Muscle of leg (tissue), 11 donors: ENCODE measurements around the gene COL28A1. TPM values are rescaled to one million over a fixed set of nuclear protein-coding genes. Genes with fewer than 3 reads are reported as not detected.
"Not testable (repeated sequence)": the region's sequence is repeated elsewhere in the genome, so short reads cannot be mapped to it uniquely, and the experiment has no call there.

Source experiments
- DNase-seq: peaks from one replicate; pipeline ENCODE4 v3.0.0; 2013
- H3K27ac ChIP-seq: one replicate; pipeline ENCODE4 v1.5.1; 2013; ENCODE audit warnings: mild to moderate bottlenecking, low read length, control low read depth
- H3K27me3 ChIP-seq: one replicate; pipeline ENCODE4 v1.6.1; 2013; ENCODE audit warnings: low read length; ENCODE audit not compliant: control insufficient read depth, insufficient read depth
- H3K36me3 ChIP-seq: one replicate; pipeline ENCODE4 v1.6.1; 2013; ENCODE audit warnings: low read length; ENCODE audit not compliant: control insufficient read depth, insufficient read depth
- H3K4me1 ChIP-seq: one replicate; pipeline ENCODE4 v1.6.1; 2013; ENCODE audit warnings: low read length; ENCODE audit not compliant: control insufficient read depth, insufficient read depth
- H3K4me3 ChIP-seq: one replicate; pipeline ENCODE4 v1.5.1; 2013; ENCODE audit warnings: low read length, control low read depth
- H3K9me3 ChIP-seq: replicated peaks from 2 replicates; pipeline ENCODE4 v1.6.1; 2013; ENCODE audit warnings: low read depth, low read length; ENCODE audit not compliant: control insufficient read depth
- WGBS: methylation state at CpG from one replicate; pipeline ENCODE4 v1.1.5; 2013; ENCODE audit warnings: missing lambda C conversion rate; ENCODE audit not compliant: insufficient coverage; 5-methylcytosine and 5-hydroxymethylcytosine counted together
- polyA plus RNA-seq, 8 donors: library from polyadenylated mRNA; unstranded; fragments of 120-200 nt; gene quantifications; one replicate each; pipeline versions ENCODE4 v1.2.1 to v1.2.3, GENCODE V29; 2013; ENCODE audit warnings: inconsistent platforms in 1 of 8, low replicate concordance in 1 of 8; ENCODE audit not compliant: insufficient read length in 8 of 8, insufficient read depth in 1 of 8
- total RNA-seq: library from RNA; stranded (reverse); fragments of 120-200 nt; gene quantifications from one replicate; pipeline ENCODE4 v1.2.4, GENCODE V29; 2013

COL28A1 gene
- total and polyA plus RNA-seq, 9 donors: 0.34 to 1.7 (median 0.73) TPM

GRCh38 chr7:7563269-7563668 is 27.6 kb upstream of the COL28A1 start:
- no peak overlapping the region for H3K4me3 ChIP-seq
- H3K9me3 ChIP-seq: no peaks in the 10 kb centered on the region
- no peaks in the 10 kb centered on the region for H3K4me1 ChIP-seq
- H3K27me3 ChIP-seq: no peaks in the 10 kb centered on the region
- no peak overlapping the region for H3K27ac ChIP-seq
- WGBS: no CpG with 5 or more reads among the region's 5 CpGs
- DNase-seq: no peak
- H3K36me3 ChIP-seq: no peaks in the 10 kb centered on the region

DNA sequence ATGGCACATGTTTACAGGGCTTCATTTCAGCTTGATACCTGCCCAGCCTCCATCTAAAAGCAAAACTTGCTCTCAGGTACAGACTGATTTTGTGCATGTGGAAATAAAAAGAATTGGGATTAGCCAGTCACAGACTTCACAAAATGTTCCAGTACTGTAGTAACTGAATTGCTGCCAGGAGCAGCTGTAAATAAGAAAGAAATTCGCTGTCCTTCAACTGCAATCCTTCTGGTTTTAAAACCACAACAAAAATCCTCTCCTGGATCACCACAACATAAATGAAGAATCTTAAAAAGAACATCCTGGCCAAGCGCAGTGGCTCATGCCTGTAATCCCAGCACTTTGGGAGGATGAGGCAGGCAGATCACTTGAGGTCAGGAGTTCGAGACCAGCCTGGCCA is 27.1 kb upstream of the COL28A1 start:
- 80% methylated on average over 1 of the region's 3 CpGs for WGBS
- H3K27ac ChIP-seq: no peak overlapping the region

DNA sequence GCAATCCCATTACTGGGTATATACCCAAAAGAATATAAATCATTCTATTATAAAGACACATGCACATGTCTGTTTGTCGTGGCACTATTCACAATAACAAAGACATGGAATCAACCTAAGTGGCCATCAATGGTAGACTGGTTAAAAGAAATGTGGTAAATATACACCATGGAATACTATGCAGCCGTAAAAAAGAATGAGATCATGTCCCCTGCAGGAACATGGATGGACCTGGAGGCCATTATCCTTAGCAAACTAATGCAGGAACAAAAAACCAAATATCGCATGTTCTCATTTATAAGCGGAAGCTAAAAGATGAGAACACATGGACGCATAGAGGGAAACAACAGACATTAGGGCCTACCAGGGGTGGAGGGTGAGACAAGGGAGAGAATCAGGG is 25.9 kb upstream of the COL28A1 start:
- DNase-seq, H3K27ac ChIP-seq, H3K36me3 ChIP-seq, H3K4me1 ChIP-seq, H3K9me3 ChIP-seq, H3K27me3 ChIP-seq, H3K4me3 ChIP-seq: not testable (repeated sequence)
- WGBS: no CpG with 5 or more reads among the region's 5 CpGs

More for the DNA sequence above, 27.1 kb upstream of the COL28A1 start:
- no peaks in the 10 kb centered on the region for H3K9me3 ChIP-seq
- H3K4me1 ChIP-seq: no peaks in the 10 kb centered on the region
- no peak overlapping the region for H3K4me3 ChIP-seq
- no peak for DNase-seq
- no peaks in the 10 kb centered on the region for H3K27me3 ChIP-seq
- no peaks in the 10 kb centered on the region for H3K36me3 ChIP-seq

GRCh38 chr7:7557252-7557651 is 21.6 kb upstream of the COL28A1 start:
- no peak for DNase-seq
- WGBS: 78% methylated on average over 5 of the region's 5 CpGs

GRCh38 chr7:7556852-7557251 is 21.2 kb upstream of the COL28A1 start:
- Histone ChIP-seq H3K27me3 (no peaks in the 10 kb centered on the region), H3K27ac (no peak overlapping the region), H3K4me3 (no peak overlapping the region), H3K36me3 (no peaks in the 10 kb centered on the region), H3K4me1 (peaks cover 6% of the 10 kb centered on the region), H3K9me3 (no peaks in the 10 kb centered on the region)
- 100% methylated on average over 1 of the region's 1 CpG for WGBS
- DNase-seq: no peak

More at GRCh38 chr7:7557252-7557651, 21.6 kb upstream of the COL28A1 start:
- Histone ChIP-seq H3K4me3 (no peak overlapping the region), H3K4me1 (peaks cover 6% of the 10 kb centered on the region), H3K27ac (no peak overlapping the region), H3K36me3 (no peaks in the 10 kb centered on the region), H3K27me3 (no peaks in the 10 kb centered on the region), H3K9me3 (no peaks in the 10 kb centered on the region)

DNA sequence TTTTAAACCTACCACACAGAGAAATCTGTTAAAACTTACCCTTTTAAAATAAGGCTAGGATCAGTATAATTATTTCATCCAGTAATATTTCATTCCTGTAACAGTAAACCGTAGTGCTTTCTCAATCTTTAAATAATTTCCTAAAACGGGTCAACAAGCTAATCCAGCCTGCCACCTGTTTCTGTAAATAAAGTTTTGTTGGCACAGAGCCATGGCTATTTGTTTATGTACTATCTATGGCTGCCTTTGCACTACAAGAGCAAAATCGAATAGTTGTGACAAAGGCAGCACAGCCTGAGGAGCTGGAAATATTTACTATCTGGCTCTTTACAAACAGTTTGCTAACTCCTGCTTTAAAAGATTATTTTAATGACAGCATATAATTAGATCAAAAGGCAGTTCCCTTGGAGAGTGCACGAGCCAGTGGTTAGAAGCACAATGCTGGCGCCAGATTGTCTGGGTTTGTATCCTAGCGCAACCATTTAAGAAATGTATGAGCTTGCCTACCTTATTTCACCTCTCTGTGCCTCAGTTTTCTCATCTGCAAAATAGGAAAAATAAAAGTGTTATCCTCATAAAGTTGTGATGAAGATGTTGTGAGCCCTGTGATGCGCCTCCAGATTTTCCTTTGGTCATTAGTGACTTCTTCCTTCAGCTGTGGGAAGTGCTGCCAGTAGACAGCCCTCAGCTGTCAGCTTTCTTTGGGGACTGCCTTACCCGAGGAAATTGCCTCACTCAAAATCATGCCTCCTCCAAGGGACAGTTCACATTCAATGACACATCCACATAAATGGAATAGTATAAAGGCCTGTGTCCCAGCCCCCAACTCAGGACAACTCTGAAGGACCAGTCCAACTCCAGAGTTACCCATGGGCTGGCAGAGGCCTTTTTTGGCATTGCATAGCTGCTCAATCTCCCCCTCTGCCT is 19.2 kb upstream of the COL28A1 start:
- peaks cover 6% of the 10 kb centered on the region for H3K4me1 ChIP-seq
- 80% methylated on average over 1 of the region's 8 CpGs for WGBS
- no peaks in the 10 kb centered on the region for H3K36me3 ChIP-seq
- H3K4me3 ChIP-seq: no peak overlapping the region
- DNase-seq: peak; percentile 71
- H3K27me3 ChIP-seq: no peaks in the 10 kb centered on the region
- no peaks in the 10 kb centered on the region for H3K9me3 ChIP-seq
- H3K27ac ChIP-seq: peak overlapping the region; percentile 65

GRCh38 chr7:7554021-7554432 is 18.4 kb upstream of the COL28A1 start:
- WGBS: 50% methylated on average over 1 of the region's 5 CpGs
- no peaks in the 10 kb centered on the region for H3K36me3 ChIP-seq
- peaks cover 6% of the 10 kb centered on the region for H3K4me1 ChIP-seq
- no peak overlapping the region for H3K4me3 ChIP-seq
- H3K27me3 ChIP-seq: no peaks in the 10 kb centered on the region
- H3K9me3 ChIP-seq: no peaks in the 10 kb centered on the region
- DNase-seq: no peak
- peak overlapping the region; percentile 17 for H3K27ac ChIP-seq

DNA sequence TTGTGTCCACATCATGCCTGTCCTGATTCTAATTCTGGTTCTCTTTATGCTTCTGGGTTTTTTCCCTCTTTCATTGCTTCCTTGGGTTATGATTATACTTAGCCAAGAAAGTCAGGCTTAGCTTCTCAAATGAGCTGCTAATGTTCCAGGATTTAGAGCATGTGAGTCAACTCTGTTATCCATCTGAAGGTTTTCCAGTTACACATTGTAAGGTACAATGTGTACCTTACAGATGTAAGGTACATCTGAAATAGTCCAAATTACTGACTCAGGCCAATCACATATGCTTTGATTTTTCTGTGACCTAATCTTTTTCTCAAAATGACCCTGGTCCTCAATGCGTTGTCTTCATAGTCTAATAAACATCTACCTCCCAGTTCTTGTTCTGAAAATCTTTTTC is 17.7 kb upstream of the COL28A1 start:
- Histone ChIP-seq H3K9me3 (no peaks in the 10 kb centered on the region), H3K27ac (no peak overlapping the region), H3K4me3 (no peak overlapping the region), H3K4me1 (peaks cover 6% of the 10 kb centered on the region), H3K27me3 (no peaks in the 10 kb centered on the region), H3K36me3 (no peaks in the 10 kb centered on the region)
- no CpG with 5 or more reads among the region's 1 CpG for WGBS
- DNase-seq: no peak

DNA sequence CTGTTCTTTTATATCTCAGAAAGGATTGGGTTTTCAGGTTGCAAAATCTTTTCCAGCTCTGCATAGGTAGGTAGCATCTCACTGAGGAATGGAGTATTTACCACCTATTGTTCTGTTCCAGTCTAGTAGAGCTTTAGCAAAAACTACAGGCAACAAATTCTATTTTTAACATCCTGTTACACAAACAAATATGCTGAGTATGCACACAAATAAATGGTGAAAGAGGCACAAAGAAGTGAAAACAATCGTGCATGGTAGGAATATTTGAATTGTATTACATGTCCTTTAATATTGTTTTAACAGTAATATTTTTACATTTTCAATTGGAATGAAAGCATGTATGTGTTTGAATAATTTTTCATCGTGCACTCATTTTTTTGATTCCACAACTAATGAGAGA is 16.5 kb upstream of the COL28A1 start:
- no peak for DNase-seq
- Histone ChIP-seq H3K36me3 (no peaks in the 10 kb centered on the region), H3K4me1 (peaks cover 6% of the 10 kb centered on the region), H3K4me3 (no peak overlapping the region), H3K9me3 (no peaks in the 10 kb centered on the region), H3K27ac (no peak overlapping the region), H3K27me3 (no peaks in the 10 kb centered on the region)
- no CpG with 5 or more reads among the region's 2 CpGs for WGBS

DNA sequence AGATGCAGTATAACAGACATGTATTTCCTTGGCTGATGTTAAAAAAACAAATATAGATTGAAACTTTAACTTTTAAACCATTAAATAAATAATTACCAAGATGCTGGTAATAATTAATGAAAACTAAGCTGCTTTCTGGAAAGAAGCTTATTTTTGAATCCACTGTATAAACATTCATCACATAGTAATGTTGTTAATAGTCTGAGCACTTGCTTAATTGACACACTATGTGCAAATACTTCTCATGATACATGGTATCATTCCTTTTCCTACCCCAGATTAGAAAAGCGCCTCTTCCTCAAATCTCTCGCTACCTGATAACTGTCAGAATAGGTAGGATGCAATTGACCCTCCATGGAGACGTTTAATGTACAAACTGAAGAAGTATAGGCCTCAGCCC is 15.0 kb upstream of the COL28A1 start:
- no CpG with 5 or more reads among the region's 3 CpGs for WGBS
- Histone ChIP-seq H3K27ac (no peak overlapping the region), H3K9me3 (no peaks in the 10 kb centered on the region), H3K36me3 (no peaks in the 10 kb centered on the region), H3K4me1 (peaks cover 6% of the 10 kb centered on the region), H3K27me3 (no peaks in the 10 kb centered on the region), H3K4me3 (no peak overlapping the region)
- DNase-seq: no peak
